ENCODE data around the gene BMERB1. TPM values are rescaled to one million over a fixed set of nuclear protein-coding genes. Genes with fewer than 3 reads are reported as not detected.
A peak's percentile ranks its signal among the peaks of the same experiment; 100 is the strongest.

BMERB1 gene
- total RNA-seq, 4 donors from 2014 or later, result 75.6 to 103 (median 92.9) TPM

DNA sequence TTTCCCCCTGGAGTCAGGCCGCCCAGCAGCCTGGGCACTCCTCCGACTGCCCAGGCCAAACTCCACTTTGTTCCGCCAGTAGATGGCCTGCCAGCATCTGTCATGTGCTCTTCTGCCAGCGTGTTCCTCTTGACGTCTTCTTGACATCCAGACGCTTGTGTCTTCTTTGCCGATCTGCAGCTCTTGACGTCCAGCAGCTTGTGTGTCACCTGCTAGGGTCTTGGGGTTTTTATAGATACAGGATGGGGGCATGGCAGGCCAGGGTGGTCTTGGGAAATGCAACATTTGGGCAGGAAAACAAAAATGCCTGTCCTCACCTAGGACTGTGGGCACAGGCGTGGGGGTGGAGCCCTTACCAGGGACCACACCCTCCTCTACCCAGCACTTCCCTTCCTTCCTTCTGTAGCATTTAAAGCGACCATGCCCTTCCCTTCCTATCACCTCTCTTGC lies 88.7 kb downstream of the BMERB1 start:
- intact Hi-C loops (cut with DNase I), result no loop called here
- H3K27ac ChIP-seq (replicated peaks in 1 of 4), result peak overlapping the region in 3 of 4 donors; percentile 74 to 84 (median 81)
- peaks cover 13 to 65% (median 63%) of the 10 kb centered on the region in 4 donors for H3K4me1 ChIP-seq
- H3K27me3 ChIP-seq, result no peaks in the 10 kb centered on the region
- H3K4me3 ChIP-seq, result no peak overlapping the region
- TF ChIP-seq POLR2AphosphoS5 (IDR thresholded peaks at IDR 0.05) (no peak), POLR2A (IDR thresholded peaks at IDR 0.05; ENCODE audit: low read depth) (no peak), EP300 (IDR thresholded peaks at IDR 0.05) (no peak)
- TF ChIP-seq, protein P1, sequence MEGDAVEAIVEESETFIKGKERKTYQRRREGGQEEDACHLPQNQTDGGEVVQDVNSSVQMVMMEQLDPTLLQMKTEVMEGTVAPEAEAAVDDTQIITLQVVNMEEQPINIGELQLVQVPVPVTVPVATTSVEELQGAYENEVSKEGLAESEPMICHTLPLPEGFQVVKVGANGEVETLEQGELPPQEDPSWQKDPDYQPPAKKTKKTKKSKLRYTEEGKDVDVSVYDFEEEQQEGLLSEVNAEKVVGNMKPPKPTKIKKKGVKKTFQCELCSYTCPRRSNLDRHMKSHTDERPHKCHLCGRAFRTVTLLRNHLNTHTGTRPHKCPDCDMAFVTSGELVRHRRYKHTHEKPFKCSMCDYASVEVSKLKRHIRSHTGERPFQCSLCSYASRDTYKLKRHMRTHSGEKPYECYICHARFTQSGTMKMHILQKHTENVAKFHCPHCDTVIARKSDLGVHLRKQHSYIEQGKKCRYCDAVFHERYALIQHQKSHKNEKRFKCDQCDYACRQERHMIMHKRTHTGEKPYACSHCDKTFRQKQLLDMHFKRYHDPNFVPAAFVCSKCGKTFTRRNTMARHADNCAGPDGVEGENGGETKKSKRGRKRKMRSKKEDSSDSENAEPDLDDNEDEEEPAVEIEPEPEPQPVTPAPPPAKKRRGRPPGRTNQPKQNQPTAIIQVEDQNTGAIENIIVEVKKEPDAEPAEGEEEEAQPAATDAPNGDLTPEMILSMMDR (IDR thresholded peaks at IDR 0.05), result no peak
- DNase-seq (ENCODE audit: extremely low spot score), result no peak
- peaks cover 0 to 4% (median 0%) of the 10 kb centered on the region in 4 donors for H3K9me3 ChIP-seq
- 62% methylated on average over 10 of the region's 10 CpGs for WGBS
- H3K36me3 ChIP-seq, result no peaks in the 10 kb centered on the region

GRCh38 chr16:15523939-15524338 lies 89.6 kb downstream of the BMERB1 start:
- H3K9me3 ChIP-seq, result peaks cover 0 to 4% (median 0%) of the 10 kb centered on the region in 4 donors
- 58% methylated on average over 4 of the region's 4 CpGs for WGBS
- intact Hi-C loops (cut with DNase I), result no loop called here

DNA sequence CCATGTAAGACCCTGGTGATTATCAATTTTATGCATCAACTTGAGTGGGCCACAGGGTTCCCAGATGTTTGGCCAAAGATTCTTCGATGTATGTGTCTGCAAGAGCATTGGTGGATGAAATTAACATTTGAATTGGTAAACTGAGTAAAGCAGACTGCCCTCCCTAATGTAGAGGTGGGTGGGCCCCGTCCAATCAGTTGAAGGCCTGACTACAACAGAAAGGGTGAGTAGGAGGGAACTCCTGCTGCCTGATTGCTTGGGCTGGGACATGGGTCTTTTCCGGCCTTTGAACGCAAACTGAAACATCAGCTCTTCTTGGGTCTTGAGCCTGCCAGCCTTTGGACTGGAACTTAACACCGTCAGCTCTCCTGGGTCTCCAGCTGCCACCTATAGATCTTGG lies 90.6 kb downstream of the BMERB1 start:
- no peak for TF ChIP-seq POLR2A (IDR thresholded peaks at IDR 0.05; ENCODE audit: low read depth)
- TF ChIP-seq EP300 (IDR thresholded peaks at IDR 0.05), result no peak
- TF ChIP-seq, protein P1 (IDR thresholded peaks at IDR 0.05), result no peak
- TF ChIP-seq POLR2AphosphoS5 (IDR thresholded peaks at IDR 0.05), result no peak
- no peaks in the 10 kb centered on the region for H3K36me3 ChIP-seq
- peaks cover 0 to 4% (median 0%) of the 10 kb centered on the region in 4 donors for H3K9me3 ChIP-seq
- no peak overlapping the region for H3K4me3 ChIP-seq
- WGBS, result 100% methylated on average over 5 of the region's 5 CpGs
- H3K27ac ChIP-seq (replicated peaks in 1 of 4), result peak overlapping the region in 1 of 4 donors; percentile 81
- no peaks in the 10 kb centered on the region for H3K27me3 ChIP-seq
- no peak for DNase-seq (ENCODE audit: extremely low spot score)
- intact Hi-C loops (cut with DNase I), result no loop called here
- peaks cover 13 to 46% (median 45%) of the 10 kb centered on the region in 4 donors for H3K4me1 ChIP-seq

More at GRCh38 chr16:15523939-15524338, 89.6 kb downstream of the BMERB1 start:
- TF ChIP-seq POLR2AphosphoS5 (IDR thresholded peaks at IDR 0.05) (peak; percentile 18 to 46), EP300 (IDR thresholded peaks at IDR 0.05) (no peak), POLR2A (IDR thresholded peaks at IDR 0.05; ENCODE audit: low read depth) (no peak)
- TF ChIP-seq, protein P1 (IDR thresholded peaks at IDR 0.05), result no peak
- no peak for DNase-seq (ENCODE audit: extremely low spot score)
- no peak overlapping the region for H3K4me3 ChIP-seq
- no peaks in the 10 kb centered on the region for H3K36me3 ChIP-seq
- peak overlapping the region in 2 of 4 donors; percentile 81 to 84 for H3K27ac ChIP-seq (replicated peaks in 1 of 4)
- H3K4me1 ChIP-seq, result peaks cover 13 to 57% (median 55%) of the 10 kb centered on the region in 4 donors
- no peaks in the 10 kb centered on the region for H3K27me3 ChIP-seq

- Histone ChIP-seq H3K36me3 (no peaks in the 10 kb centered on the region), H3K4me3 (no peak overlapping the region), H3K27ac (replicated peaks in 1 of 4) (no peak overlapping the region), H3K4me1 (peaks cover 13 to 36% (median 34%) of the 10 kb centered on the region in 4 donors), H3K9me3 (peaks cover 0 to 4% (median 0%) of the 10 kb centered on the region in 4 donors), H3K27me3 (no peaks in the 10 kb centered on the region)
- intact Hi-C loops (cut with DNase I), result no loop called here
- no peak for DNase-seq (ENCODE audit: extremely low spot score)
- TF ChIP-seq POLR2AphosphoS5 (IDR thresholded peaks at IDR 0.05), result no peak
- TF ChIP-seq, protein P1 (IDR thresholded peaks at IDR 0.05), result no peak
- TF ChIP-seq POLR2A (IDR thresholded peaks at IDR 0.05; ENCODE audit: low read depth), result no peak
- TF ChIP-seq EP300 (IDR thresholded peaks at IDR 0.05), result no peak
- 97% methylated on average over 7 of the region's 7 CpGs for WGBS
These were observed 91.7 kb downstream of the BMERB1 start for GRCh38 chr16:15526097-15526496.

DNA sequence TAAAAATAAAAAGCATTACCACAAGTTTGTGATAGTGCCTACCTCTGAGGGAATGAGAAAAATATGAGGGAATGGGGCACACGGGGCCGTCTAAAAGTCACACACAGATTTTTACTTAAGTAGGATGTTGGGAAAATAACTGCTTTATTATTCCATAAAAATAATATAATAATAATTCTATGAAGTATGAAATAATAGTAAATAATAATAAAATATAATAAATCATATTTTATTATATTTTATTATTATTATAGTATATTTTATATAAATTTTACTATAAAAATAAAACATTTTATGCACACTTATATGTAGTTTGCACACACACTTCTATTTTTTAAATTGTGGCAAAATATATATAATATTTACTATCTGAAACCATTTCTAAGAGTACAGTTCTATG lies 92.3 kb downstream of the BMERB1 start:
- DNase-seq (ENCODE audit: extremely low spot score), result no peak
- 93% methylated on average over 2 of the region's 2 CpGs for WGBS
- H3K4me1 ChIP-seq, result peaks cover 9 to 29% (median 28%) of the 10 kb centered on the region in 4 donors
- TF ChIP-seq POLR2AphosphoS5 (IDR thresholded peaks at IDR 0.05), result no peak
- TF ChIP-seq, protein P1 (IDR thresholded peaks at IDR 0.05), result no peak
- TF ChIP-seq EP300 (IDR thresholded peaks at IDR 0.05), result no peak
- no peak for TF ChIP-seq POLR2A (IDR thresholded peaks at IDR 0.05; ENCODE audit: low read depth)
- no peaks in the 10 kb centered on the region for H3K36me3 ChIP-seq
- no peak overlapping the region for H3K27ac ChIP-seq (replicated peaks in 1 of 4)
- H3K4me3 ChIP-seq, result no peak overlapping the region
- H3K27me3 ChIP-seq, result no peaks in the 10 kb centered on the region
- intact Hi-C loops (cut with DNase I), result no loop called here
- H3K9me3 ChIP-seq, result peaks cover 0 to 4% (median 0%) of the 10 kb centered on the region in 4 donors
